K562 (cell line): ENCODE results near the gene SUN5.

ENCODE experiments used
- BCL6 ChIP-seq: fragments of 250-450 bp; sonication (Bioruptor Pico); IDR thresholded peaks from 2 replicates; pipeline ENCODE4 v1.4.0; 2020
- MAZ ChIP-seq, 2 experiments: fragments of 450-650 bp in 1 of 2; sonication (generic) in 1 of 2; formaldehyde crosslinking; IDR thresholded peaks in 1 of 2; conservative IDR thresholded peaks in 1 of 2; 2 replicates each; pipeline versions ENCODE4 v1.4.0 to v1.5.0; 2020; ENCODE audit warnings: mild to moderate bottlenecking in 1 of 2, missing genetic modification reagents in 1 of 2
- MXI1 ChIP-seq: IDR thresholded peaks from 2 replicates; pipeline ENCODE4 v1.6.1; 2011; ENCODE audit warnings: low read depth, mild to moderate bottlenecking, improper control_type of control experiment, low read length
- NCOA2 ChIP-seq, 2 experiments: fragments of 450-650 bp; IDR thresholded peaks; 2 replicates each; pipeline ENCODE4 v1.6.1; 2018; ENCODE audit warnings: mild to moderate bottlenecking in 2 of 2, moderate library complexity in 1 of 2; ENCODE audit not compliant: partially characterized antibody in 2 of 2
- TAF1 ChIP-seq: IDR thresholded peaks from 2 replicates; pipeline ENCODE4 v1.6.1; 2011; ENCODE audit warnings: mild to moderate bottlenecking, low read length, moderate library complexity; ENCODE audit not compliant: insufficient read depth, control insufficient read depth, severe bottlenecking; ENCODE audit errors: extremely low read depth
- TF ChIP-seq, protein P1 (sequence below), 3 experiments: IDR thresholded peaks in 2 of 3; conservative IDR thresholded peaks in 1 of 3; 2 replicates each; pipeline ENCODE4 v1.5.1; 2011 to 2012; ENCODE audit warnings: low read length in 3 of 3, mild to moderate bottlenecking in 3 of 3, control low read depth in 2 of 3, improper control_type of control experiment in 1 of 3, inconsistent platforms in 1 of 3, low read depth in 1 of 3, mixed read lengths in 1 of 3, moderate library complexity in 1 of 3; ENCODE audit not compliant: insufficient read depth in 2 of 3
- TF ChIP-seq, protein P2 (sequence below): fragments of 250-450 bp; sonication (Bioruptor Pico); IDR thresholded peaks from 2 replicates; pipeline ENCODE4 v1.8.0; 2021; ENCODE audit warnings: mild to moderate bottlenecking, moderate library complexity

DNA sequence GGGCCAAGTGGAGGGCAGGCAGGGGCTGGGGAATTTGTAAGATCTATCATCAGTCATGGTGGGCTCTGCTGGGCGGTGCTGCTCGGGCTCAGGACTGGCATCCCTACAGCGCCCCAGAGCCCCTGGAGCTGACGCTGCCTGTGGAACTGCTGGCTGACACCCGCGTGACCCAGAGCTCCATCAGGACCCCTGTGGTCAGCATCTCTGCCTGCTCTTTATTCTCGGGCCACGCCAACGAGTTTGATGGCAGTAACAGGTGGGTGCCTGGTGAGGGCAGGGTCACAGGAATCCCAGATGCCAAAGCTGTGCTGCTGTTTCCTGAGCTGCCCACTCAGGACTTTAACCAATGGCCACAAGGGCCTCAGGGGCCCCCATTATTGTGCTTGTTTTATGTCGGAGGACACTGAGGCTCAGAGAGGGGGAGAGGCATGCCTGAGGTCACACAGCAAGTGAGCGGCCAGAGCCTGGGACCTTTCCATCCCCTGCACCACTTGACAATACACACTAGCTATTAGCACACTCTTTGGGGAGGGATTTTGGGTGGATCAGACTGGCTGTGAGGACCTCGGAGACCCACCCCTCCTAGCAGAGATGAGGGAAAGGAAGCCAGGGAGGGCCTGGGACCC is 9.6 kb upstream of the SUN5 start:
- no peak for TF ChIP-seq TAF1
- no peak for TF ChIP-seq NCOA2 (IDR thresholded peaks at IDR 0.05; ENCODE audit: partially characterized antibody in 2 of 2)
- no peak for TF ChIP-seq MAZ (CRISPR knock-in tag; conservative IDR thresholded peaks at IDR 0.05 in 1 of 2, IDR thresholded peaks at IDR 0.05 in 1 of 2)
- no peak for TF ChIP-seq BCL6 (CRISPR knock-in tag)
- no peak for TF ChIP-seq MXI1
- TF ChIP-seq, protein P1, sequence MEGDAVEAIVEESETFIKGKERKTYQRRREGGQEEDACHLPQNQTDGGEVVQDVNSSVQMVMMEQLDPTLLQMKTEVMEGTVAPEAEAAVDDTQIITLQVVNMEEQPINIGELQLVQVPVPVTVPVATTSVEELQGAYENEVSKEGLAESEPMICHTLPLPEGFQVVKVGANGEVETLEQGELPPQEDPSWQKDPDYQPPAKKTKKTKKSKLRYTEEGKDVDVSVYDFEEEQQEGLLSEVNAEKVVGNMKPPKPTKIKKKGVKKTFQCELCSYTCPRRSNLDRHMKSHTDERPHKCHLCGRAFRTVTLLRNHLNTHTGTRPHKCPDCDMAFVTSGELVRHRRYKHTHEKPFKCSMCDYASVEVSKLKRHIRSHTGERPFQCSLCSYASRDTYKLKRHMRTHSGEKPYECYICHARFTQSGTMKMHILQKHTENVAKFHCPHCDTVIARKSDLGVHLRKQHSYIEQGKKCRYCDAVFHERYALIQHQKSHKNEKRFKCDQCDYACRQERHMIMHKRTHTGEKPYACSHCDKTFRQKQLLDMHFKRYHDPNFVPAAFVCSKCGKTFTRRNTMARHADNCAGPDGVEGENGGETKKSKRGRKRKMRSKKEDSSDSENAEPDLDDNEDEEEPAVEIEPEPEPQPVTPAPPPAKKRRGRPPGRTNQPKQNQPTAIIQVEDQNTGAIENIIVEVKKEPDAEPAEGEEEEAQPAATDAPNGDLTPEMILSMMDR (IDR thresholded peaks at IDR 0.05 in 2 of 3, conservative IDR thresholded peaks at IDR 0.05 in 1 of 3; ENCODE audit: insufficient read depth in 2 of 3, low read depth in 1 of 3, low read length in 3 of 3), result no peak
- TF ChIP-seq, protein P2, sequence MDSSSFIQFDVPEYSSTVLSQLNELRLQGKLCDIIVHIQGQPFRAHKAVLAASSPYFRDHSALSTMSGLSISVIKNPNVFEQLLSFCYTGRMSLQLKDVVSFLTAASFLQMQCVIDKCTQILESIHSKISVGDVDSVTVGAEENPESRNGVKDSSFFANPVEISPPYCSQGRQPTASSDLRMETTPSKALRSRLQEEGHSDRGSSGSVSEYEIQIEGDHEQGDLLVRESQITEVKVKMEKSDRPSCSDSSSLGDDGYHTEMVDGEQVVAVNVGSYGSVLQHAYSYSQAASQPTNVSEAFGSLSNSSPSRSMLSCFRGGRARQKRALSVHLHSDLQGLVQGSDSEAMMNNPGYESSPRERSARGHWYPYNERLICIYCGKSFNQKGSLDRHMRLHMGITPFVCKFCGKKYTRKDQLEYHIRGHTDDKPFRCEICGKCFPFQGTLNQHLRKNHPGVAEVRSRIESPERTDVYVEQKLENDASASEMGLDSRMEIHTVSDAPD (CRISPR knock-in tag), result no peak
